ENCODE results near the gene ARAP2.

DNA sequence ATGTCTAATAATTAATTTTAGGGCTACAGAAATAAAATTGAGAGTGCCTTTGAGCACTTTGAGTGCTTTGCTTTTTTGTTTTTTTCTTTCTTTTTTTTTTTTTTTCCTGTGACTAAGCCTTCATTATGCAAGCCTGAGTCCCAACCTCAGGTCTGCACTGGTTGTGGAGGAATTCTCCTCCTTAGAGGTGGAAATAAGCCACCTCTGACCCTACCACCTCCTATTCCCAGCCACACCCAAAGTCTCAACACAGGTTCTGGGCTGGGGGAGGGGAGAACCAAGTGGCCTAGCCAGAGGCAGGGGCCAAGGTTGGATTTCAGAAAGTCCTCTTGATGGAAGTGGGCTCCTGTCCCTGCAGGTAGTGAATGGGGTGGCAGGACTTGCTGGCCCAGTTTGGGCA, 180.2 kb downstream of the ARAP2 start:
- TF ChIP-seq, protein P1, sequence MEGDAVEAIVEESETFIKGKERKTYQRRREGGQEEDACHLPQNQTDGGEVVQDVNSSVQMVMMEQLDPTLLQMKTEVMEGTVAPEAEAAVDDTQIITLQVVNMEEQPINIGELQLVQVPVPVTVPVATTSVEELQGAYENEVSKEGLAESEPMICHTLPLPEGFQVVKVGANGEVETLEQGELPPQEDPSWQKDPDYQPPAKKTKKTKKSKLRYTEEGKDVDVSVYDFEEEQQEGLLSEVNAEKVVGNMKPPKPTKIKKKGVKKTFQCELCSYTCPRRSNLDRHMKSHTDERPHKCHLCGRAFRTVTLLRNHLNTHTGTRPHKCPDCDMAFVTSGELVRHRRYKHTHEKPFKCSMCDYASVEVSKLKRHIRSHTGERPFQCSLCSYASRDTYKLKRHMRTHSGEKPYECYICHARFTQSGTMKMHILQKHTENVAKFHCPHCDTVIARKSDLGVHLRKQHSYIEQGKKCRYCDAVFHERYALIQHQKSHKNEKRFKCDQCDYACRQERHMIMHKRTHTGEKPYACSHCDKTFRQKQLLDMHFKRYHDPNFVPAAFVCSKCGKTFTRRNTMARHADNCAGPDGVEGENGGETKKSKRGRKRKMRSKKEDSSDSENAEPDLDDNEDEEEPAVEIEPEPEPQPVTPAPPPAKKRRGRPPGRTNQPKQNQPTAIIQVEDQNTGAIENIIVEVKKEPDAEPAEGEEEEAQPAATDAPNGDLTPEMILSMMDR (conservative IDR thresholded peaks at IDR 0.05; ENCODE audit: low read length): no peak
- TF ChIP-seq EZH2phosphoT487 (IDR thresholded peaks at IDR 0.05; ENCODE audit: borderline replicate concordance): no peak

All from Loucy (cell line).